Gastrocnemius medialis (tissue), 4 donors: ENCODE data around the gene SNX6. TPM values are rescaled to one million over a fixed set of nuclear protein-coding genes. Genes with fewer than 3 reads are reported as not detected.
"Not testable (repeated sequence)": the region's sequence is repeated elsewhere in the genome, so short reads cannot be mapped to it uniquely, and the experiment has no call there.

Experiments
- ATAC-seq, 2 donors: fragments of 150-250 bp; one replicate each; pipeline ENCODE4 v1.9.1; 2016
- DNase-seq, 2 donors: peaks; one replicate each; pipeline ENCODE4 v3.0.0-alpha.2; 2019
- H3K27ac ChIP-seq, 4 donors: fragments of 200-600 bp; sonication (generic); 1 replicate in 1 of 4; 2 replicates in 3 of 4; pipeline ENCODE4 v1.5.1; 2016 to 2018; ENCODE audit warnings: mild to moderate bottlenecking in 2 of 4, moderate library complexity in 1 of 4
- H3K27me3 ChIP-seq, 3 donors: fragments of 200-600 bp; sonication (generic) in 2 of 3; 1 replicate in 1 of 3; 2 replicates in 2 of 3; pipeline versions ENCODE4 v1.5.1 to v1.6.0; 2016 to 2019; ENCODE audit warnings: mild to moderate bottlenecking in 1 of 3, moderate library complexity in 1 of 3
- H3K36me3 ChIP-seq, 2 donors: fragments of 200-600 bp; sonication (generic) in 1 of 2; one replicate each; pipeline ENCODE4 v1.5.1; 2017 to 2018
- H3K4me1 ChIP-seq, 2 donors: fragments of 200-600 bp; sonication (generic) in 1 of 2; one replicate each; pipeline ENCODE4 v1.5.1; 2016 to 2017; ENCODE audit warnings: mild to moderate bottlenecking in 2 of 2
- H3K4me3 ChIP-seq, 4 donors: fragments of 200-600 bp; sonication (generic) in 3 of 4; 1 replicate in 1 of 4; 2 replicates in 3 of 4; pipeline ENCODE4 v1.5.1; 2016 to 2019; ENCODE audit warnings: mild to moderate bottlenecking in 2 of 4
- H3K9me3 ChIP-seq, 3 donors: fragments of 200-600 bp; sonication (generic) in 2 of 3; 1 replicate in 1 of 3; 2 replicates in 2 of 3; pipeline ENCODE4 v1.5.1; 2016 to 2019
- CTCF ChIP-seq, 5 experiments: fragments of 450-650 bp in 3 of 5; fragments of 200-600 bp in 2 of 5; sonication (generic) in 2 of 5; IDR thresholded peaks in 4 of 5; conservative IDR thresholded peaks in 1 of 5; 1 replicate in 4 of 5; 2 replicates in 1 of 5; pipeline ENCODE4 v1.5.1; 2016 to 2019; ENCODE audit warnings: antibody characterized with exemption in 5 of 5, mild to moderate bottlenecking in 3 of 5, moderate library complexity in 3 of 5
- POLR2A ChIP-seq, 2 donors: fragments of 450-650 bp; IDR thresholded peaks; one replicate each; pipeline ENCODE4 v1.6.1; 2017; ENCODE audit warnings: antibody characterized with exemption in 2 of 2, mild to moderate bottlenecking in 2 of 2, moderate library complexity in 2 of 2
- in situ Hi-C, 4 donors: fragments of 200-750 bp; cut with MboI; loops; one replicate each; pipeline versions ENCODE4 v1.15.0 to v1.8.0; 2017; ENCODE audit warnings: low sequenced_read_pairs in 4 of 4
- intact Hi-C: fragments of 100-400 bp; cut with DNase I; formaldehyde crosslinking; loops from one replicate; pipeline ENCODE4 v1.15.1; 2023; ENCODE audit warnings: low total_unique reads
- total RNA-seq, 4 donors: library from RNA; depleted of rRNA; stranded (reverse); fragments of >200 nt; gene quantifications; one replicate each; pipeline versions ENCODE4 v1.1.0 to v1.2.3, GENCODE V29; 2016

SNX6 gene
- total RNA-seq, 4 donors from 2014 or later: 73.8 to 113 (median 109) TPM

GRCh38 chr14:34643361-34643760 is 13.4 kb upstream of the SNX6 start:
- Histone ChIP-seq H3K36me3 (no peaks in the 10 kb centered on the region), H3K4me1 (no peaks in the 10 kb centered on the region), H3K4me3 (no peak overlapping the region), H3K27ac (no peak overlapping the region), H3K9me3 (no peaks in the 10 kb centered on the region), H3K27me3 (no peaks in the 10 kb centered on the region)
- no peak for TF ChIP-seq CTCF (IDR thresholded peaks at IDR 0.05 in 4 of 5, conservative IDR thresholded peaks at IDR 0.05 in 1 of 5)
- no peak for TF ChIP-seq POLR2A (IDR thresholded peaks at IDR 0.05)
- in situ Hi-C loops (no loop called here), intact Hi-C loops (no loop called here)
- no peak for DNase-seq
- ATAC-seq: no peak

GRCh38 chr14:34642595-34642994 is 12.6 kb upstream of the SNX6 start:
- Histone ChIP-seq H3K4me1 (no peaks in the 10 kb centered on the region), H3K27me3 (no peaks in the 10 kb centered on the region), H3K4me3 (no peak overlapping the region), H3K36me3 (no peaks in the 10 kb centered on the region), H3K9me3 (no peaks in the 10 kb centered on the region), H3K27ac (no peak overlapping the region)
- in situ Hi-C loops: no loop called here
- TF ChIP-seq POLR2A (IDR thresholded peaks at IDR 0.05): no peak
- TF ChIP-seq CTCF (IDR thresholded peaks at IDR 0.05 in 4 of 5, conservative IDR thresholded peaks at IDR 0.05 in 1 of 5): no peak
- intact Hi-C loops: no loop called here
- ATAC-seq (no peak), DNase-seq (no peak)

- Histone ChIP-seq H3K4me1 (no peaks in the 10 kb centered on the region), H3K4me3 (no peak overlapping the region), H3K27ac (no peak overlapping the region), H3K27me3 (no peaks in the 10 kb centered on the region), H3K9me3 (no peaks in the 10 kb centered on the region), H3K36me3 (no peaks in the 10 kb centered on the region)
- in situ Hi-C loops (no loop called here), intact Hi-C loops (no loop called here)
- ATAC-seq (no peak), DNase-seq (no peak)
- TF ChIP-seq POLR2A (IDR thresholded peaks at IDR 0.05) (no peak), CTCF (IDR thresholded peaks at IDR 0.05 in 4 of 5, conservative IDR thresholded peaks at IDR 0.05 in 1 of 5) (no peak)
Measured at GRCh38 chr14:34640826-34641225, 10.9 kb upstream of the SNX6 start.

GRCh38 chr14:34634360-34634771 is 4.4 kb upstream of the SNX6 start:
- not testable (repeated sequence) for ATAC-seq
- intact Hi-C loops: loop anchor here (5.0 kb wide), 3 partner anchors 83 to 238 kb away; partner anchors contain the start of gene EAPP

GRCh38 chr14:34633742-34634141 is 3.8 kb upstream of the SNX6 start:
- Histone ChIP-seq H3K36me3 (no peaks in the 10 kb centered on the region), H3K4me3 (no peak overlapping the region), H3K4me1 (peaks cover 5 to 7% of the 10 kb centered on the region in 2 donors), H3K27ac (no peak overlapping the region), H3K27me3 (no peaks in the 10 kb centered on the region), H3K9me3 (no peaks in the 10 kb centered on the region)
- DNase-seq (no peak), ATAC-seq (no peak)
- intact Hi-C loops (loop anchor here (5.0 kb wide), 3 partner anchors 84 to 239 kb away; partner anchors contain the start of gene EAPP), in situ Hi-C loops (no loop called here)
- TF ChIP-seq POLR2A (IDR thresholded peaks at IDR 0.05): no peak

More at GRCh38 chr14:34634360-34634771, 4.4 kb upstream of the SNX6 start:
- H3K4me1 ChIP-seq, H3K27me3 ChIP-seq, in situ Hi-C loops, H3K36me3 ChIP-seq, H3K27ac ChIP-seq, DNase-seq, H3K9me3 ChIP-seq, H3K4me3 ChIP-seq: not testable (repeated sequence)

GRCh38 chr14:34632411-34632978 is 2.5 kb upstream of the SNX6 start:
- DNase-seq: no peak
- in situ Hi-C loops (no loop called here), intact Hi-C loops (loop anchor here (5.0 kb wide), 3 partner anchors 85 to 240 kb away; partner anchors contain the start of gene EAPP)
- TF ChIP-seq CTCF (IDR thresholded peaks at IDR 0.05 in 4 of 5, conservative IDR thresholded peaks at IDR 0.05 in 1 of 5): no peak
- TF ChIP-seq POLR2A (IDR thresholded peaks at IDR 0.05): no peak
- no peak overlapping the region for H3K27ac ChIP-seq
- H3K9me3 ChIP-seq: no peaks in the 10 kb centered on the region
- no peak overlapping the region for H3K4me3 ChIP-seq
- H3K4me1 ChIP-seq: peaks cover 9 to 13% of the 10 kb centered on the region in 2 donors
- no peaks in the 10 kb centered on the region for H3K36me3 ChIP-seq
- no peak for ATAC-seq
- no peaks in the 10 kb centered on the region for H3K27me3 ChIP-seq
